NCI-H1417 (cell line): Measurements from ENCODE around the gene FAM83E.

Experiments used
- DNase-seq, 3 experiments: peaks; one replicate each; lab custom pipeline; 2025; lab: John Stamatoyannopoulos, UW

FAM83E gene

GRCh38 chr19:48628486-48629296, 13.8 kb upstream of the FAM83E start:
- DNase-seq: no peak

- no peak for DNase-seq
Measured at GRCh38 chr19:48627865-48628314, 13.0 kb upstream of the FAM83E start.

GRCh38 chr19:48627201-48627864, 12.5 kb upstream of the FAM83E start:
- DNase-seq: no peak

GRCh38 chr19:48625891-48626327, 11.0 kb upstream of the FAM83E start:
- DNase-seq: no peak

- no peak for DNase-seq
Measured at GRCh38 chr19:48624791-48625723, 10.2 kb upstream of the FAM83E start.

- peak; percentile 95 to 99 (median 97) for DNase-seq
Measured at GRCh38 chr19:48624067-48624594, 9.3 kb upstream of the FAM83E start.

GRCh38 chr19:48623556-48624066, 8.7 kb upstream of the FAM83E start:
- no peak for DNase-seq

- no peak for DNase-seq
Measured at GRCh38 chr19:48619692-48620585, 5.1 kb upstream of the FAM83E start.

- peak; percentile 97 to 99 (median 99) for DNase-seq
Measured at GRCh38 chr19:48618916-48619691, 4.2 kb upstream of the FAM83E start, which contains the start of the genes RPL18 and SPHK2. TSS of gene RPL18 (minus strand) at chr19:48619178. CDS start at chr19:48619143, 35 bp downstream. TSS of gene SPHK2 (plus strand) at chr19:48619506. CDS start at chr19:48620515, 1,009 bp downstream.

- DNase-seq: no peak
Measured at GRCh38 chr19:48618278-48618915, 3.5 kb upstream of the FAM83E start.

GRCh38 chr19:48617146-48617937, 2.5 kb upstream of the FAM83E start:
- DNase-seq: no peak

GRCh38 chr19:48616491-48617056, 1.7 kb upstream of the FAM83E start:
- peak in 1 of 3 experiments; percentile 7 for DNase-seq

- DNase-seq: peak in 1 of 3 experiments; percentile 11
Measured at GRCh38 chr19:48616041-48616436, 1.2 kb upstream of the FAM83E start.

- DNase-seq: no peak
Measured at GRCh38 chr19:48615231-48616040, 560 bp upstream of the FAM83E start.

- no peak for DNase-seq
Measured at GRCh38 chr19:48613852-48614435, 932 bp downstream of the FAM83E start.

- no peak for DNase-seq
Measured at GRCh38 chr19:48613024-48613851, 1.6 kb downstream of the FAM83E start.
